CD1c-positive myeloid dendritic cell (primary cell): Measurements from ENCODE around the gene IGSF21.

Experiments
- DNase-seq: peaks from one replicate; pipeline ENCODE4 v3.0.0-alpha.2; 2016; ENCODE audit errors: extremely low spot score

Gene IGSF21

DNA sequence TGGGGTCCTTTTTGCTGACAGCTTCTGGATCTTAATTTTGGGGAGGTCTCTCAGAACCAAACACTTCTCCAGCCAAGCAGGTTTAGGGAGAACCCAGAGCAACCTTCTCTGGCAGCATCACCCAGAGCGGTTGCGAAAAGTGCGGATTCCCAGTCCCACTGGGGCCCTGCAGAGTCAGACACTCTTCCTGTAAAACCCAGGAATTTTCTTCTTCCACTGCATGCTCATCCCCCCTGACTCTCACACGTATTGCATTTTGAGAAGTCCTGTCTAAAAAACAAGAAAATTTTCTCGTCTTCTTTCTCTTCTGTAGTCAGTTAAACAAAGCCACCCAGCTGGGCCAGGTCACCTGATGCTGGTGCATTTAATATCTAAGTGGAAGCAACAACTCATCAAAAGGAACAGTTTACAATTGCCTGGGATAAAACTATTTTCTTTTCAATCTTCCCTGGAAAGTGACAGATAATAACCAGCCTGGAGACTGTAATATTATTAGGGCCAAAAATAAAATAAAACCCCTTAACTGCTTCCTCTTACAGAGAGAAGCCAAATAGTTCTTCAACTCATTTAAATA is 156.0 kb downstream of the IGSF21 start:
- no peak for DNase-seq

- no peak for DNase-seq
These were observed 156.9 kb downstream of the IGSF21 start for GRCh38 chr1:18264450-18265039.

- no peak for DNase-seq
These were observed 158.0 kb downstream of the IGSF21 start for GRCh38 chr1:18265641-18266040.

- DNase-seq, result no peak
These were observed 158.8 kb downstream of the IGSF21 start for GRCh38 chr1:18266391-18266790.

DNA sequence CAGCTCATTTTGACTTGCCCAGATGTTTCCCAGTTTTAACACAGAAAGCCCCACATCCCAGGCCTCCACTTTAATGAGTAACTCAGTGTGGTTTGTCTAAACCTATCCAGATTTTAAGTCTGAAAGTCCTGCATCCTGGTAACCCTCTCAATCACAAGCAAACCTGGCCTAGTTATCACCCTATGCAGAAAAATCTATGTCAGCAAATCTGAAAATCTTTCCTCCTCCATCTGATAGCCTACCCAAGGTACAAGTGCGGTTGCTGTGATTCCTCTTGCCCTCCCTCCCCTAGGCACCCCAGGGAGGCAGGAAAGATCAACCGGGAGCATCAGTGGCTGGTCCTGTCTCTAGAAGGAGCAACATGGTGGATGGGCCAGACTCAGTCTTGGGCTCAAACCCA is 163.7 kb downstream of the IGSF21 start:
- DNase-seq, result no peak

DNA sequence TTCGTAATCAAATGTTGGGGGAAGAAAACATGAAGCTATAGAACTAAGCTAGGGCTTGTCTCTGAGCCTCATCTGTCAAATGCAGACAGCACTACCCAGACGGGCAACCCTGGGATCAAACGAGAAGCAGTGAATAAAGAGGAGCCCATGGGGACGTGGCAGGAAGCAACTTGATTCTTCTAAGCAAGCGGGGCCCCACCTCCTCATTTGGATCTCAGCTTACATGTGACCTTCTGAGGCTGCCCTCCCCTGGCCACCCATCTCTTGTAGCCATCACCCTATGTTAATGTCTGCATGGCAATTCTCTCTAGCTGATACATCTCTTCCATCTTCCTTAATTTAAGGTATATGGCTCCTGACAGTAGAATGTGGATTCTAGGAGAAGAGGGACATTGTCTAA is 171.3 kb downstream of the IGSF21 start:
- DNase-seq, result no peak

- no peak for DNase-seq
These were observed 171.9 kb downstream of the IGSF21 start for GRCh38 chr1:18279351-18280074.

DNA sequence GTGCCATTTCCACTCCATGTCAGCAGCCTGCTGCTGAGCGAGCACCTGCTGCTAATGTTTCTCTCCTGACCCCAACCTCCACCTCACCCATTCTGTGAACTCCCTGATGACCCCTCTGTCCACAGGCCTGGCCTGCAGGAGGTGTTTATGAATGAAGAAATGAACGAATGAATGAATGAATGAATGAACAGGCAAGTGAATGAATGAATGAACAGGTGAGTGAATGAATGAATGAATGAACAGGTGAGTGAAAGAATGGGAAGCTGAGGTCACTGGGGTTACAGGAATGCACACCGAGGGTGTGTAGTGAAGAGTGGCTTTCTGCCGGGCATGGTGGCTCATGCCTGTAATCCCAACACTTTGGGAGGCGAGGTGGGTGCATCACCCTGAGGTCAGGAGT is 173.4 kb downstream of the IGSF21 start:
- DNase-seq, result no peak

DNA sequence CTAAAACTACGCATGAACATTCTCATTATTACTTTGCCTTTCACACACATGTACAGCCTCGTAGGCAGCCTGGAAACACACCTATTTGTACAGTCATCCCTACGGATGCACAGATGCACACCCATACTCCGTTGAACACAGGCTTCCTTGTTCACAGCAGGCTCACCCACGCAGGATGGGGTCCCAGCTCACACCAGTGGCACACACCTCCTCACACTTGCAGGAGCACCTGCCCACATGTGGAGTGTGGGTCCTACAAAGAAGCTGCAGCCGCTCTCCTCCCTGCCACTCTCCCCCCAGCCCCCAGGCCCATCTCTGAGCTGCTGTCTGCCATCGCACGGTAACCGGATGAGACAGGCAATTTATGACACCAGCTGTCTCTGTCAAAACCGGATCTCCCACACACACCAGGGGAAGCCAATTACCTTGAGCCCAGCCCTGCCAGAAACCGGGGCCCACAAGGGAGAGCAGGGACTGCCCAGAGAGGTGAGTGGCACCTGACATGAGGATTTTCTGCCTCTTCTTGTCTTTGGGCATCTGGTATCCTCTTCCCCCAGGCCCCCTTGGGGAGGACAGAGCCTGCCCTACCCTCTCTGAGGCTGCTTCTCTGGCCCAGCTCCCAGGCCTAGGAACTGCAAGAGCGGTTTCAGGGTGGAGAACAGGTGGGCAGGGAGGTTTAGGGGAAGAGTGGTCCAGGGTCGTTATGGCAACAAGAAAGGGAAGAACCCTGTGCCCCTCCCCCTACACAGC is 175.4 kb downstream of the IGSF21 start:
- no peak for DNase-seq

- no peak for DNase-seq
These were observed 176.2 kb downstream of the IGSF21 start for GRCh38 chr1:18283601-18284385.

- DNase-seq, result no peak
These were observed 177.4 kb downstream of the IGSF21 start for GRCh38 chr1:18284805-18285537.

GRCh38 chr1:18285538-18285924 is 177.9 kb downstream of the IGSF21 start:
- no peak for DNase-seq

DNA sequence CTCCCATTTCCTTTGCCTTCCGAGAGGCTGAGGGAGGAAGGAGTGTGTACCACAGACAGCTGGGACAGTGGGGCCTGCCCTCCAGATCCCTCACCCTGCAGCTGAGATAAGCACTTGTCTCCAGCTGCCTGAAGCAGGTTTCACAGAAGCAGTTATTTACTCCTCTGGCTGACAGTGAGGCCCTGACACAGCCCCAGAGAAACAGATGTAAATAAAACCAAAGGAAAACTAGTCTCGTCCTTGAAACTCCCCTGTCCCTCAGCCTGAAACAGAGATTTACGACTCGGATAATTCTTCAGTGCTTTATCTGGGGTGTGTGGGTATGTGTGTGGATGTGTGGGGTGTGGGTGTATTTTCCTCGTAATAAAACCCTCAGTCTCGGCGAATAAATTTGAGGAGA is 181.1 kb downstream of the IGSF21 start:
- DNase-seq, result no peak

- DNase-seq, result no peak
These were observed 182.0 kb downstream of the IGSF21 start for GRCh38 chr1:18289597-18289996.

- DNase-seq, result no peak
These were observed 183.3 kb downstream of the IGSF21 start for GRCh38 chr1:18290740-18291412.

DNA sequence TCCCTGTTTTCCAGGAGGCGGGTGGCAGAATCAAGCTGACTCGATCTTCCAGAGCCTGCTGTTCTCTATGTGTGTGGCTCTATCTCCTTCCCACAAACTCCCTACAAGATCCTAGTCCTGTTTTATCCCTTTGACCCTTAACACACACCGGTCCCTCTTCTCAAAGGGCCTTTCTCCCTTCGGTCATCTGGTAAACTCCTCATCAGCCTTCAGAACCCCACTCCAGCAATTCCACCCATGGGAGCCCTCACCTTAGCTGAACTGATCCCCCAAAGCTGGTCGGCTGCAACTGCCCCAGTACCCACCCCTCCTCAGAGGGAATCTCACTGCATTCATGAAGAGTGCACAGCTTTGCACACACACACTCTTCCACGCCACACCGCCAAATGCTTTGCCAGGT is 184.9 kb downstream of the IGSF21 start:
- no peak for DNase-seq

GRCh38 chr1:18293291-18293690 is 185.7 kb downstream of the IGSF21 start:
- no peak for DNase-seq

GRCh38 chr1:18294437-18295176 is 187.0 kb downstream of the IGSF21 start:
- no peak for DNase-seq

- no peak for DNase-seq
These were observed 190.5 kb downstream of the IGSF21 start for GRCh38 chr1:18297896-18298648.
